Upper lobe of left lung (tissue), 4 donors: ENCODE measurements around the gene CHAF1A.

ENCODE experiments used
- CTCF ChIP-seq, 6 experiments: fragments of 450-650 bp in 4 of 6; fragments of 200-600 bp in 2 of 6; sonication (generic) in 2 of 6; IDR thresholded peaks; one replicate each; pipeline ENCODE4 v1.5.1; 2016 to 2019; ENCODE audit warnings: antibody characterized with exemption in 6 of 6
- POLR2A ChIP-seq, 4 donors: fragments of 450-650 bp; IDR thresholded peaks; one replicate each; pipeline ENCODE4 v1.5.1; 2016 to 2017; ENCODE audit warnings: antibody characterized with exemption in 4 of 4, mild to moderate bottlenecking in 2 of 4
- POLR2AphosphoS5 ChIP-seq, 2 donors: sonication (generic); formaldehyde crosslinking; IDR thresholded peaks; one replicate each; pipeline ENCODE4 v1.5.1; 2017; ENCODE audit warnings: antibody characterized with exemption in 2 of 2

- TF ChIP-seq POLR2A (IDR thresholded peaks at IDR 0.05) (no peak), CTCF (IDR thresholded peaks at IDR 0.05) (no peak), POLR2AphosphoS5 (IDR thresholded peaks at IDR 0.05) (no peak)
These were observed 30.1 kb upstream of the CHAF1A start for GRCh38 chr19:4372165-4373012.
